Suppressor macrophage treated with lipopolysaccharide for 1 hour (primary cell): ENCODE measurements around the gene RBMS3.
A peak's percentile ranks its signal among the peaks of the same experiment; 100 is the strongest.
"Not testable (repeated sequence)": the region's sequence is repeated elsewhere in the genome, so short reads cannot be mapped to it uniquely, and the experiment has no call there.

Source experiments
- DNase-seq, 3 donors: peaks; one replicate each; pipeline ENCODE4 v3.0.0-alpha.2; 2020 to 2022

The RBMS3 gene

DNA sequence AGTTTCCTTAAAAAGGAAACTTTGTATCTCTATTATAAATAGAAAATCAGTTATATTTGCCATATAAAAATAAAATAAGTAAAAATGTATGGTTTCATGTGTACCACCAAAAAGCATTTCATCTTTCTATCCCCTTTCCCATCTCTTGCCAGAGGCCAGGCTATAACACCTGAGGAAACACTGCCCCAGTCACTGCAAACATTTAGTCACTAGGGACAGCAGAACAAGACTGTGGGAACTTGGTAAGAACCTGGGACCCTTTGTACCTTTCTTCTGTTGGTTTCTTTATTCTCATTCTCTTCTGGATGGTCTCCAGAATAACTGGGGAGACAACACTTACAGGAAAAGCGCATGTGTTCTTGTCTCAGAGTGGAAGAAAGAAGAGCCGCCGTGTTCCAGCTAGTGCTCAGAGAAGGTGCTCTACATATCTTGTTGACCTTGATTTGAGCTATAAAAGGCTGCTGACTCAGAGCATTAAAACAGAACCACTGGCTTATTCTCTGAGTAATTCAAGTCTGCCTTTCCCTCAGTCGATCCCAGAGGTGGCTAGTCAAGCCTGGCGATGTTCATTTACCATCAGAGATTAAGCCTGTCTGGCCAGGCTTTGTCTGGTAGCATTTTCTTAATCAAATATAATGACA is 361.6 kb downstream of the RBMS3 start:
- no peak for DNase-seq

DNA sequence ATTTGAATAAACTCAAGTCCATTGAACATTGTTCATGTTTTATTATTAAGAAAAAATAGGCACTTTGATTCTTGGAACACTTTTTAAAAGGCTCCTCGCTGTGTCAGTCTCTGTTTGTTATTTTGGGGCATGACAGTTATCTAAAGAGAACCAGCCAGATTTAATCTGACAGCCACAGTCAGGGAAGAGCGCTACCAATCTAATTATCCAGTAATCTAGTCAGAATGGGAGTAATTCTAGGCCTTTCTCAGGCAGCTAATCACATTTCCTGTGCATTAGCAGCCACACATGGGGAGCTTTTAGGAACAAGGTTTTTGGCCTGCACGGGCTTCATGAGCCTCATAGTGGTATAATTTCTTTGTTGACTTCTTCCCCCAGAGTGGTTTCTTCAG is 362.2 kb downstream of the RBMS3 start:
- no peak for DNase-seq

DNA sequence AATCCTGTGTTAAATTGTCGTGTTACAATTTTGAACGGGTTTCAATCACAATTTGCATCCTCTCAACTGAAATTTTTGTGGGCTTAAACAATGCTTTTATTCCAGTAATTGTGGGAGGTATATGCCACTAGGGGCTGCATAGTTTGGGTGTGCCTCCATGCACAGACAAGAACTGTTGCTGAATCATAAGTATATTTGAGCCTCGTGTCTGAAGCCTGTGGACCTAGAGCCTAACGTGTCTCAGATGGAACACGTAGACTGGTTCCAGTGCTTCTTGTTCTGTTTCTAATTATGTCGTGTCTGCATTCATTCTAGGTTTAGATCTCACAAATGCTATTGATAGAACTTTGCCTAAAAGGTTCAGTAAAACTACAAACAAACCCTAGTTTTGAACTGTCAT is 363.4 kb downstream of the RBMS3 start:
- DNase-seq: no peak

DNA sequence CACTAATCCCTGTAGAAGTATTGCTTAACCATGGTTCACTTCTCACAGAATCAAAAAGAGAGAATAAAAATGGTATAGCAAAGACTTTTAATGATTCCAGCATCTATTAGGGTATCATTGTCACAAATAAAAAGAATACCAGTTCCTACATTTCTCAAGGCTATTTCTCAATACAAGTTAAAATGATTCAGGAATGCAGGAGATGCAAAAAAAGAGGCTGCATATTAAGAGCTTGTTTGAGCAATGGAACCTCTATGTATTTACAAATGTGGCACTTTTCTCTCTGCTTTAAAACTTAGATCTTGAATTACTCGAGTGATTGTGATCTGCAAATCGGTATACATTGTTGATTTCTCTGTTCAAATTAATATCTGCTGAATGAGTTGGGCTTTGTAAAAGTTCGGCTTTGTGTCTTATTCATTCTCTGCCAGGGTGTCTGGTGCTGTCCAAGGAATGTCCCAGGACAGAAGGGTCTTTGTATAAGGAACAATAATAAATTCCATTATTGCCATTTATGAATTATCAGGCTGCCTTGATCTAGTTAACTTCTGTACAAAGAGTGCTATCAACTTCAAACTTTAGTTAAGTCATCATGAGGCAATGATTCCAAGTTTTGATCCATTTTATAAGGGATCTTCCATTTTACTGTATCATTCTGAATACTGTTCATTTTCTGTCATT is 364.2 kb downstream of the RBMS3 start:
- DNase-seq: no peak

DNA sequence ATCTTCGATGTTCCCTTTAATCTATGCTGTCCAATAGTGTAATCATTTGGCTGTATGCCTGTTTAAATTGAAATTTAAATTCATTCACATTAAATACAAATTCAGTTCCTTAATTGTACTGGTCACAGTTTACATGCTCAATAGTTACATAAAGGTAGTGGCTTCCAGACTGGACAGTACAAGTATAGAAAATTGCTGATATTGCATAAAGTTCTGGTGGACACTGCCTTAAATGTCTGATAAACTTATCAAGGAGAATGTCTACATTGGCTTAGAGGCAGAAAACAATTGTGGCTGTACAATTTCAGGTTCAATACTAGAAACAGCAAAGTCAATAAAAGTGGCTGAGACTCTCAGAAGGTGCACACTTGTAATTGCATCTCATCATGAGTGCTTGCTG is 365.2 kb downstream of the RBMS3 start:
- DNase-seq: no peak

DNA sequence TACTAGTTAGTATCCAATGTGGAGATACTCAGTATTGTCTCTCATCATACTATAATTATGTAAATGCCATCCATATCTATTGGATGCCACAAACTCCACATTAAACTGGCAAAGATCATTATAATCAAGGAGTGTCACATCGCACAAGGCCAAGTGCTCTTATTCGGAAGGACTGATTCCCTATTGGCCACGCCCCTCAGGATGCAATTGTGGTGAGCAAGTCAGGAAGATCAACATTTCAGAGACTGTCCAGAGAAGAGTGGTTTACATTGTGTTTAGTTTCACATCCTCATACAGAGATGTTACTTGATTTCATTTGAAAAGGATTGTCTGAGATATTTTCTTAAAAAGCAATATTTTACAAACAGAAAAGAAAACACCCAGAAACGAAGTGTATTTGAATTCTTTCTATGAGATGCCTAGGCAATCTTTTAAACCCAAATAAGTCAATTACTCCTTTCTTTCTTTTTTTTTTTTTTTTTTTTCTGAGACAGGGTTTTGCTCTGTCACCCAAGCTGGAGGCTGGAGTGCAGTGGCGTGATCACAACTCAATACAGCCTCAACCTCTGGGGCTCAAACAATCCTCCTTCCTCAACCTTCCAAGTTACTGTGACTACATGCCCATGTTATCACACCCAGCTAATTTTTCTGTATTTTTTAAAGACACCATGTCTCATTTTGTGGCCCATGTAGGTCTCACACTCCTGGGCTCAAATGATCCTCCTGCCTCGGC is 369.1 kb downstream of the RBMS3 start:
- peak; percentile 24 to 53 (median 40) for DNase-seq

DNA sequence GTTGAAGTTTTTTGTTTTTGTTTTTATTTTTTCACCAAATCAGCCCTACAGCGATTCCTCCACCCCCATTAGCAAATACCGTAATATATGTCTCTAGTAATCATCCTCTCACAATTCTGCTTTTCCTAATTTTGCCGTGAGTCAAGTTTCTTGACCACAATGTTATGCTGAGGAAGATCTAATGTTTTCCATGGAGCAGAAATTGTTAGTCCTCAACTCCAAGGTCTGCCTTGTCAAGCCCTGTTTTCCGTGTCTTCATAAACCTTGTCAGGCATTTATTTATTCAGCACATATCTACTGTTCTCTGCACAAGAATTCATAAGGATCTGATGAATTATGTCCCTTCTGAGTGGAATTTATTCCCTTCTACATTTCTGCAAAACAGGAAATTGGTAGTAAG is 372.8 kb downstream of the RBMS3 start:
- no peak for DNase-seq

DNA sequence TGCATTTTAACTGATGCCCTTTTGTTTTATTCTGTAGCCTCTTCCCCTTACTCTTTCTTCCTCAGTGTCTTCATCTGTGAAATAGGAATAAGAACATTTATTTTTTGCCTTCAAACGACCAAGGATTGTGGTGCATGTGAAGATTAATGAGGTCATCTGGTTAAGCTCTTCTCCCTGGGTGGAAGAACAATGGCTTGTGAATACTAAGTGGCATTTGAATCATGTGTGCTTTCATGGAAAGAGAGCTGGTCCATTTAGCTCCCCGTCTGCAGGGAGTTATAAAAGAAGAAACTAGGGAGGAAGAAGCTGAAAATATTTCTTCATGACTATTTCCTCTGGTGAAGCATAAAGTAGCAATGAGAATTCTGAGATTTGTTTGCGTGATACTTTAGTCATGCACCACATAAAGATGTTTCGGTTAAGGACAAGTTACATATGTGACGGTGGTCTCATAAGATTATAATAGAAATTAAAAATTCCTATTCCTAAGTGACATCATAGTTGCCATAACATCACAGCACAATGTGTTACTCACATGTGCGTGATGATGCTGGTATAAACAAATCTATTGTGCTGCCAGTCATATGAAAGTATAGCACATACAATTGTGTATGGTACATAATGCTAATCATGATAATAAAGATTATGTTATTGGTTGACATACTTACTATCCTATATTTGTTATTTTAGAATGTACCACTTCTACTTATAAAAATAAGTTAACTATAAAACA is 374.3 kb downstream of the RBMS3 start:
- DNase-seq: no peak

DNA sequence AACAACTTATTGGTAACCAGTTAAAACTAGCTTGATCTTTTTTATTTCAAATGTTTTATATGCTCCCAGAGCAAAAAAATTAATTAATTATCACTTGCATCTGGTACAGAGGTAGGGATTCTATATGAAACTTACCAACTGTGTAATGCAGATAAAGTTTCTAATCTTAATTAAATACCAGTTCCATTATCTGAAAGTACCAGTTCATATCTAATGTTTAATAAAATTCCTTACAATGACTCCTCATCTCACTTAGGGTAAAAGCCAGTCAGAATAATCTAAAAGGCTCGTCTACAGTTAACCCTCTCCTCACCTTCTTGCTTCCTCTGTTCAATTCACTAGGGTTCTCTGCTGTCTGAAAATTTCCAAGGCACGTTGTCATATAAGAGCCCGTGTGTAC is 384.8 kb downstream of the RBMS3 start:
- no peak for DNase-seq

DNA sequence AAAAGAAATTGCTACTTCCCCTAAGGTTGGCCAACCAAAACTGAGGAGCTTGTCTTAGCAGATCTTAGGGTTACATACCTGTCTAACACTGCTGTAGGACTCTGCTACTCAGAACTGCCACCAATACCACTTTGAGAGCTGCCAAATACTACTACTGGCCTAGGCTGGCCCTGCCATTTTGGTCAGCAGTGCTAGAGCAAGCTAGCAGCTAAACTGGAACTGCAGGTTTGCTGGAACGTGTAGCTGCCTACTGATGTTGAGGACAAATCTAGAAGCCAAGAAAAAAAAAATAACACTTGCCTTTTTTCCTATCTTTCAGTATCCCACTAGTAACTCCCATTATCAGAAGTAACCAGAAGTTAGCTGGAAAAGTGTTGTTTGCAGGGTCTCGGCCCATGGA is 387.4 kb downstream of the RBMS3 start:
- DNase-seq: no peak

DNA sequence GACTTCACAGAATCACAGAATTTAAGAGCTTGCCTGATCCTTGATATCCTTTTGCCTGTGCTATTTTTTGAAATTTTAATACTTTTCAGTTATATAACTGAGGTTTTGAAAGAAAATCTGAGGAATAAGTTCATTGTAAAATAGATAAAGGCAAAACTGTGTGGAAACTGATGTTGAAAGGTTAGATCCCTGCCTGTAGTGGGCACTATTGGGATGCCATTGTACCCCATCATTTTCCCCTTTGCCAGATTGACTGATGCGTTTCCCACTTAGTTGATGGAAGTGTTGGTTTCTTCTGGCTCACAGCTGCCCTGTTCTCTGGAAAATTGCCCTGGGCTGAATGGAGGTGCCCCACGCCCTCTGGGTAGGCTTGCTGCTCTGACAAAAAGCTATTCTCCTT is 387.9 kb downstream of the RBMS3 start:
- DNase-seq: no peak

DNA sequence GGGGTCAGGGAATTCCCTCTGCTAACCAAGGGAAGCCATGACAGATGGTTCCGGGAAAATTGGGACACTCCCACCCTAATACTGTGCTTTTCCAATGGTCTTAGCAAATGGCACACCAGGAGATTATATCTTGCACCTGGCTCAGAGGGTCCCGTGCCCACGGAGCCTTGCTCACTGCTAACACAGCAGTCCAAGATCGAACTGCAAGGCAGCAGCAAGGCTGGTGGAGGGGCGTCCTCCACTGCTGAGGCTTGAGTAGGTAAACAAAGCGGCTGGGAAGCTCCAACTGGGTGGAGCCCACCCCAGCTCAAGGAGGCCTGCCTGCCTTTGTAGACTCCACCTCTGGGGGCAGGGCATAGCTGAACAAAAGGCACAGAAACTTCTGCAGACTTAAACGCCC is 389.6 kb downstream of the RBMS3 start:
- not testable (repeated sequence) for DNase-seq

DNA sequence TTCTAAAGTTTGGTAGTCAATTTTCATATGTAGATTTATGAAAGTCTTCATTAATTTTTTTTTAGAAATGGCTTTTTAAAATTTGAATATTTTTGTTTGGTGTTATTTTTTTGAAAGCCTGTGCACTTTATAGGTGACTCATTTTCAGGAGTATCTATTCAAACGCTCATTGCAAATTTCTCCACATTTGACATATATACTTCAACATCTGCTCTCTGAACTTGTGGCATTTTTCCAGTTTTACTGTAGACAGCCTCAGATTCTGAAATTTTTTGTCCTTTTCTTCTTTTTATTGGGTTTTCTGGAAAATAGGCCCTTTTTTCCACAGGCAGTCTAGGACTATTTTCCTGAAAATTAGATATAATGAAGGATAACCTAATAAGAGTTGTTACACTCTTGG is 396.6 kb downstream of the RBMS3 start:
- no peak for DNase-seq

DNA sequence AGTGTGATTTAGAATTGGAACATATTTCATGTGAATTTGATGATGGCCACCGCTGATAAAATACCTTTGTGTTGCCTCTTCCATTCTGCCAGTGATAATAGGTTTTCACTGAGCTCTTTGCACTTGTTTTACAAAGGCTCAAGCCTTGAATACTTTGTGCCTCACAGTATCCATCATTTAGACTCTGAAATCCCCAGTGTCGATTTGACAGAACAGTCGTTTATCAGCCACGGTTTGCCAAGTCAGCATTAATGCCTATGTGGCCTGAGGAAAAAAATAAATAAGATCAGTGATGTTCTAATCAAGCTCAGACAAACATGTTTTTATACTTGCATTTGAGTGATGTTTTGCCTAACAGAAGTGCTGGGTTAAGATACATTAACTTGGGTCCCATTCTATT is 399.1 kb downstream of the RBMS3 start:
- DNase-seq: no peak

DNA sequence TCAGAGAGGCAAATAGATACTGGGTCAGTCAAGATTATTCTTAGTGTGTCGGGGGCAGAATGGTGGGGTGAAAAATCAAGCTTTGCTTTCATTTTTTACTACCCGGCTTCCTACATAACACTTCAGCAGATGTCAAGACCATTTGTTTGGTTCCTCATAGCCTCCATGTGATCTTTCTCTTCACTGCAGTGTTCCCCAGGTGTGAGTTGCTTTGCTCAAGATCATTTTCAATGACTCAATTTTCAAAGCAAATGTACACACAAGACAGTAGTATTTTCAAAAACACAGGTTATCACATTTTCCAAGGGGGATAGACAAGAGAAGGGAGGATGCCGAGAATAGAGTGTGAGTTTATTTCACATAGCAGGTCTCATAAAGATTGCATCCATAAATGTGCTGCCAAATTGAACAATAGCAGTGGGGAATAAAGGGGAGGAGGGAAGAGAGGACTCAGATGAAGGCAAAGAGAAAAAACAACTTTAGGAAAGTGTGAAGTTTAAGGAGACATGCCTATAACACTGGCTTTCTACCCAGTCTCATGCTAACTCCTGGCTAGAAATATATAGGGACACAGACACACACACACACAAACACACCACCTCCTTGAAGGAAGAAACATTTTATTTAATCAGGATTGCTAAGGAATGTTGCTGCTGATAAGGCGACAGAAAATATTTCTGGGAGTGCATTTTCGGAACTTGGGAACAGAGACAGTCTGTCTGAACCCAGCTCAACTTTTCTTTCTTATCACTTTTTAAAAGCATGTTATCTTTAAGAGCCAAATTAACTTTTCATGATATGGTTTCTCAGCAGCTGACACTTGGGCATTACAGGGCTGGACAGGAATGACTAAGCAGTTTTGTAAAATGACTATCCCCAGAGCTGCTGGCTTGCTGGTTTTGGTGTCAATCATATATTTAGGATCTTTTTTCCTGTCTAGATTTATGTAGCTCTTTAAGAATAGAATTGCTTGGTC is 402.4 kb downstream of the RBMS3 start:
- no peak for DNase-seq

DNA sequence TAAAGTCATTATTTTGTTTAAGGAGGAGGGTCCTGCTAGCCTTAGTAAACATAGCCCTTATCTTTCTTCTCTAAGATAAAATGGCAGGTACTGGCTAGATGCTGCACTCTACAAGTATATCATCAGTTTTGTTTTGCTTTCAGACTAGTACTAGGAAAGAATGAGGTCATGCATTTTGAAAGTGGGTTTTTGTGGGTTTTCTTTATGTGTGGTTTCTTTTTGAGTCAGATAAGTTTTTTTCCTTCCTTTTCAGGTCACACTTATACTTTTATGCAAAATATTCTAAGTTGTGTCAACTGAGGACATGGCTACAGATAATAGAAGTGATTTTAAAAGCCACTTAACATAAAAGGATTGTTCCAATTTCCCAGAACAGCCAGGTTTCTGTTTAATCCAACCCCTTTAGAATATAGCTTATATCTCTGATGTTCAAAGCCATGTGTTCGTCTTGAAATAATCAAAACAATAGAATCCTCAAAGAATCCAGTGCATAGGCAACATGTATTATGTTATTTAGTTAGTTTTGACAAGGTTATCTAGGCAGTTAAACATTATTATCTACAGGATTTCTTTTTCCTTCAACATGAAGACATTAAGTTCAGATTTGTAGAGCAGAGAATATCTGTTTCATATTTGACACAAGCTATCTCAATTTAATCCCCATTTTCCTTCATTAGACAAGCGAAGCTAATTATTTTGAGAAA is 406.2 kb downstream of the RBMS3 start:
- DNase-seq: peak in 1 of 3 donors; percentile 5

DNA sequence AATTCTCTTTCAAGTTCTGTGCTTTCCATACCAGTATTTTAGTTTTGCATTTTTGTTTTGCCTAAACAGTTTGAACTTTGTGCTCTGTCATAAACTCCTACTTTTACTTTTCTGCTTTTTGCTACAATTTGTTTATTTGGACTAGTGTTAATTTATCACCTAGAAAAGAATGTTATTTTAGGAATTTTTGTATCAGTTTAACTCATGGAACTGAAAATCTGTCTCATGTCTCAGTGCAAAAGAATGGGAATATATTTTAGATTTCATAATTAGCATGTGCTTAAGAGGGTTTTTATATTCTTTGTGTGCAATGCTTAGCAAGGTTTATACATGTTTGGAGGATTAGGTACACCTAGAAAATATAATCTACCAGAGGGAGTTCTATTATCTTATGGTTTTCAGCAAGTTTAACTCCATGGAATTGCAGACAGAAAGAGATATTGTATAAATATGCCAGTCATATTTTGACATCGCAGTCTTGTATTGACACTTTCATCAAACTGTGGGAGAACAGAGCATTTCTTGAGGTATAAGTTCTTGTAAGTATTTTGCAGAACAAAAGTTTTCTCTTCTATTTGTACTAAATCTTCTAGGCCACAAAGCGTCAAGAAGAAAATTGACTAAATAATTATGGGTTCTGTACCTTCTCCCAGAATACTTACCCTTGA is 409.9 kb downstream of the RBMS3 start:
- no peak for DNase-seq

DNA sequence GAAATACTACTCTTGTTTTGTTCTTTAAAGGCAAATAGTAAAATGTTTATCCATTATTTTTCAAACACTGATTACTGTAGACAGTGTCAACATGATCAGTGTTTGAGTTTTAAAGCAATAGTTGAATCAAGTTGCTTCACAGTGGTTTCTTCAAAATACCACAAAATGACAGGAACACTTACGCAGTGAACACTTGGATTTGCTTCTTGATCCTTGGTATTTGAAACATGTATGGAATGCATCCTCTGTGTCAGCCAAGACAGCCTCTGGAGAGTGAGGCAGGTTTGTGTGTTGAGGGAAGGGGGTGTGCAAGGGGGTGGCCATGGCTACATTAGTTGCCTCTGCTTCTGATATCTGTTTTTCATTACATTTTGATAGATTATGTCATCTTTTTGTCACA is 413.0 kb downstream of the RBMS3 start:
- DNase-seq: no peak

DNA sequence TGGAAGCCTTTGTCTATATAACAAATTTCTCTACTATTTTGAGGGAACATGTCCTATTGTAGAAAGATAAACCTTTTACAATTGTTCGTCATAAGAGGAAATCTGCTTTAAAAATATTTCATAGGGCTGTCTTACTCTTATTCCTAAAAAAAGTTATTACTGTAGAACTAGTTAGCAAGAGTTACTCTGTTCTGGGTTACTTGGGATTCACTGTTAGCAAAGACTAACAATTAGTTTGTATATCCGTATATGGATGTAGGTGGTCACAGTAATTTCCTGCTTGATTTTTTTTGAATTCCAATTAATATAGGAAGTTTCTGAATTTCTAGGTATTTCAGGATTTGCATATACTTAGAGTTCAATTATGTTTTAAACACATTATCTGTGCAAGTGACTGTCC is 413.5 kb downstream of the RBMS3 start:
- no peak for DNase-seq

DNA sequence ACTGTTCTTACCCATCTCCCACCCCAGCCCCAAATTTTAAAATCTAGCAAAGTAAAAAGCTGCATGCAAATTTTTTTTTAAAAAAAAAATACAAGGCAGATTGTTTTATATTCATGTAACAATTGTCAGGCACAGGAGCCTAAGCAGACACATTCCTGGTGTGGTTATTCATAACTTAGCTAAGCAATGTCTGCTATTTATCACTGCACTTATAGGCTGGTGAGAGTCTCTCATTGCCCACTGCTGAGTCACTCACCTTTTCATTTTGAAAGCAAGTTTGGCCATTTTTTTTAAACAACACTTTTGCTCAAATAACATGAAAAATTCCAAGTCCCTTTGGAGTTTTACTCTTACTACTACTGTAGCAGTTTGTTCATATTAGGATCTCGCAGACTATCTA is 413.9 kb downstream of the RBMS3 start:
- no peak for DNase-seq

DNA sequence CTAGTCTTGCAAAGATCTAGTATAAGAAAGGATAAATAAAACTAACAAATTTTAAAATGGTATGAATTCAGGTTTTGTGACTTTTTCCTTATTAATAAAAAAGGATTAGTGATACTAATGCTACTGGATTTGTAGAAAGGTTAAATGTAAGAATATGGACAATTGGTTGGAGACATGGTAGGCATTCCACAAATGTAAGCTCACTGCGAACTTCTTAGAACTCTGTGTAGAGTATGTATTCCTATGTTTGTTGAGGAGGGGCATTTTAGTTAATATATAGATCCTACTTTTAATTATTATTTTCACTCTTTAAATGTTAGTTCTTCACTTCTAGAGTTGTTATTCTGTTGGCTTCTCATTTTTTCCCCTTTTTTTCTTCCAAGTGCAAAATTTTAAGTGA is 414.3 kb downstream of the RBMS3 start:
- DNase-seq: no peak
